Measurements from ENCODE around the gene DENND5A.
"Not testable (repeated sequence)": the region's sequence is repeated elsewhere in the genome, so short reads cannot be mapped to it uniquely, and the experiment has no call there.

GRCh38 chr11:9098455-9098854 is 166.7 kb downstream of the DENND5A start:
- TF ChIP-seq POLR2A, CTCF (IDR thresholded peaks at IDR 0.05): not testable (repeated sequence)
